ENCODE data around the gene ZFP1.

Gene ZFP1

DNA sequence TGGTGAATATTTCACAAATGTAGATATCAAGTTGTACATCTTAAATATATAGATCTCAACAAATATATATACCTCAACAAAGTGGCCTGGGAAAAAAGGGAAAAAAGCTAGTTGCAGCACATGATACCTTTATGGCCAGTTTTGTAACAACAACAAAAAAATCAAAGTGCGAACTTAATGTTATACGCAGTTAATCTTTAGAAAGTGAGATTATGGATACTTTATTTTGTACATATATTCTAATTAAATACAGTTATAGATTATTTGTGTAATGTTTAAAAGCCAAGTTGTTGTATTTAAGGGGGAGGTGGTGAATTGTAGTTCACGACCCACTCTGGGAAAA, 385 bp upstream of the ZFP1 start:
- DNase-seq (ENCODE audit: low read depth, low spot score) = no peak

DNA sequence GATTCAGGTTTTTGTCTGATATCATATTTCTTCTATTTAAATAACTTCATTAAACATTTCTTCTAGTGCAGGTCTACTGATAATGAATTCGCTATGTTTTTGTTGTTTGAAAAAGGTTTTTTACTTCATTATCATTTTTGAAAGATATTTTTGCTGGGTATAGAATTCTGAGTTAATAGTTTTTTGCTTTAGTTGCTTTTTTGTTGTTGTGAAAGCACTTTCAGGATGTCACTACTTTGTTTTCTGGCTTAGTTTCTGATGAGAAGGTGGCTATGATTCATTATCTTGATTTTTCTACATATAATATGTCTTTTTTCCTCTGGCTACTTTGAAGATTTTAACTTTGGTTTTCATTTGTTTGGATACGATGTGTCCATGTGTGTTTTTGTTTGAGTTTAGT, 3.5 kb downstream of the ZFP1 start:
- no peak for DNase-seq (ENCODE audit: low read depth, low spot score)

DNA sequence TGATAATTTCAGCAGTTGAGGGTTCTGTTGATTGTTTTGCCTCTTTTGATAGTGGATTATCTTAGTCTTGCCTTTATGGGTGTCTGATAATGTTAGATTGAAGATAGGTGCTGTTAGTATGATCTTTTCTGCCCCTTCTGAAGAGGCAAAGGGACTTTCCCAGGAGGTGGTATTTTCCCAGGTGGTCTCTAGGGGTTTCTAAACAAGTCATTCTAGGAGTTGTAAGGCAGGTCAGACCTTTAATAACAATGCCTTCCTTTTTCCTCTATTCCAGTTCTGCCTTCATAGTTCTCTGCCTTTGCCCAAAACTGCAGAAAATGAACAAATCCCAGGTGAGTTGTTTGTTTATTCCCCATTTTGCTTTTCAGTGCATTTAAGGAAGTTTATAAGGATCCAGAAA, 4.3 kb downstream of the ZFP1 start:
- no peak for DNase-seq (ENCODE audit: low read depth, low spot score)

DNA sequence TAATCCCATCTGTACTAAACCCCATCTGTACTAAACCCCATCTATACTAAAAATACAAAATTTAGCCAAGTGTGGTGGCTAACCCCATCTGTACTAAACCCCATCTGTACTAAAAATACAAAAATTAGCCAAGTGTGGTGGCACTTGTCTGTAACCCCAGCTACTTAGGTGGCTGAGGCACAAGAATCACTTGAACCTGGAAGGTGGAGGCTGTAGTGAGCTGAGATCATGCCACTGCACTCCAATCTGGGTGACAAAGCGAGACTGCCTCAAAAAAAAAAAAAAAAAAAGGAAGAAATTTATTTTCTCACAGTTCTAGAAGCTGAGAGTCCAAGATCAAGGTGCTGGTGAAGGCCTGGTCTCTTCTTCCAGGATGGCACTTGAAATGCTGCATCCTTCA, 12.1 kb downstream of the ZFP1 start:
- no peak for DNase-seq (ENCODE audit: low read depth, low spot score)

DNA sequence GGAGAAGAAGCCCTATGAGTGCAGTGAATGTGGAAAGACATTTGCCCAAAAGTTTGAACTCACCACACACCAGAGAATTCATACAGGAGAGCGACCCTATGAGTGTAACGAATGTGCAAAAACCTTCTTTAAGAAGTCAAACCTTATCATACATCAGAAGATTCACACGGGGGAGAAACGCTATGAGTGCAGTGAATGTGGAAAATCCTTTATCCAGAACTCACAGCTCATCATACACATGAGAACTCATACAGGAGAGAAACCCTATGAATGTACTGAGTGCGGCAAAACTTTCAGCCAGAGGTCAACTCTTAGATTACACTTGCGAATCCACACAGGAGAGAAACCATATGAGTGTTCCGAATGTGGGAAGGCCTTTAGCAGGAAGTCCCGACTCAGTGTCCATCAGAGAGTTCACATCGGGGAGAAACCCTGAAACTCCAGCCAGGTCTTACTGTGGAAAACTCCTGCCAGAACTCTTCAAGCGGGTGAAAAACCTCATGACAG, 21.6 kb downstream of the ZFP1 start:
- DNase-seq (ENCODE audit: low read depth, low spot score) = no peak

DNA sequence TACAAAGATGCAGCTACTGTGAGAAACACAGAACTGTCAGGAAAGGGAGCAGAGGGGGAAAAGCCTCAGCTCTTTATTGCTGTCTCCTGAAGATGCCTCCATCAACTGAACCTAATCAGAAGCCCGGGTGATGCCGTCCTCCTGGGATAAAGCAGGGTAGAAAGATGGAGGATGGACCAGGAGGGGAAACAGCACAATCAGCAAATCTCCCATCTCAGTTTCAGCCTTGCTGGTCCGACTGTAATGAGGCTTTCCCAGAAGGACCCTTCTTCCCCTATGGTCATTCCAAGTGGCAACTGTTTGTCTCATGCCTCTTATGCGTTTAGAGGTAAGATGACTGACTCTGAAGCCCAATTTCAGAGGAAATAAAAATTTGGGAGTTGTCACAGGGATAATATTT, 24.3 kb downstream of the ZFP1 start:
- DNase-seq (ENCODE audit: low read depth, low spot score) = no peak

DNA sequence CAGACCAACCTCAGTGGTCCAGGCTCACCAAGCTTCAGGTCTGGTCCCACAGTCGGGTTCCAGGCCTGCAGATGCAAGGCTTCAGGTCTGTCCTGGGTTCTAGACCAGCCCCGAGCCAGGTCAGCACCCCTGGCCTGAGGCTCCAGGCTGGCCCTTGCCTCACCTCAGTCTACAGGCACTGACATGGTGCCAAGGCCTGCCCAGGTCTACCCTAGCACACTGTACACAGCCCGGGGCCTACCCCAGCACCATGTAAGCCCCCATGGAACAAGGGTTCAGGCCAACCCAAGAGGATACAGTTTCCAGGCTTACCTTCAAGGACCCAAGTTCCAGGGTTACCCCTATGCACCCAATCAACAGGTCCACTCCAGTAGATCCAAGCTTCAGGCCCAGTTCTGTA, 26.8 kb downstream of the ZFP1 start:
- DNase-seq (ENCODE audit: low read depth, low spot score) = no peak

DNA sequence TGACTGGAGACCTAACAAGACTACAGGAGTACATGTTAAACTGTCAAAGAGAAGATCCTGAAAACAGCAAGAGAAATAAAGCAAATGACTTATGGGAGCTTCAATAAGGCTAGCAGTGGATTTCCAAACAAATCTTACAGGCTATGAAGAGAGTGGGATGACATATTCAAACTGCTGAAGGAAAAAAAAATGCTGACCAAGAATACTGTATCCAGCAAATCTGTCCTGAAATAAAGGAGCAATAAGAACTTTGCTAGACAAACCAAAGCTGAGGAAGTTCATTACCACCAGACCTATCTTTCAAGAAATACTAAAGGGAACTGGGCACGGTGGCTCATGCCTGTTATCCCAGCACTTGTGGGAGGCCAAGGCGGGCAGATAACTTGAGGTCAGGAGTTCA, 28.6 kb downstream of the ZFP1 start:
- DNase-seq (ENCODE audit: low read depth, low spot score) = no peak

DNA sequence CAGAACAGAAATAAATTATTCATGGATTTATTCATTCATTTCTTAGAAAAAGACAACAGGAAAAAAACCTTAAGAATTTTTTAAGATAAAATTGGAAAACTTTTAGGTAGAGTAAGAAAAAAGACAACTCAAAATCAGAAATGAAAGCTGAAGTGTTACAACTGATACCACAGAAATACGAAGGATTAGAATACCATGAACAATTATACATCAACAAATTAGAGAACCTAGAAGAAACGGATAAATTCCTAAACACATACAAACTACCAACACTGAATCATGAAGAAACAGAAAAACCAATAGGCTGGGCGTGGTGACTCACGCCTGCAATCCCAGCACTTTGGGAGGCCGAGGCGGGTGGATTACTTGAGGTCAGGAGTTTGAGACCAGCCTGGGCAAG, 30.9 kb downstream of the ZFP1 start:
- no peak for DNase-seq (ENCODE audit: low read depth, low spot score)

DNA sequence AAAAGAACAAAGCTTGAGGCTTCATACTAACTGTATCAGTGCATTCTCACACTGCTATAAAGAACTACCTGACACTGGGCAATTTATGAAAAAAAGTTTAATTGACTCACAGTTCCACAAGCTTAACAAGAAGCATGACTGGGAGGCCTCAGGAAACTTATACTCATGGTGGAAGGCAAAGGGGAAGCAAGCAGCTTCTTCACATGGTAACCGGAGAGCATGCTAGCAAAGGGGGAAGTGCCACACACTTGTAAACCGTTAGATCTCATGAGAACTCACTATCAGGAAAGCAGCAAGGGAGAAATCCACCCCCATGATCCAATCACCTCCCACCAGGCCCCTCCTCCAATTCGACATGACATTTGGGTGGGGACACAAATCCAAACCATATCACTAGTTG, 33.3 kb downstream of the ZFP1 start:
- no peak for DNase-seq (ENCODE audit: low read depth, low spot score)

DNA sequence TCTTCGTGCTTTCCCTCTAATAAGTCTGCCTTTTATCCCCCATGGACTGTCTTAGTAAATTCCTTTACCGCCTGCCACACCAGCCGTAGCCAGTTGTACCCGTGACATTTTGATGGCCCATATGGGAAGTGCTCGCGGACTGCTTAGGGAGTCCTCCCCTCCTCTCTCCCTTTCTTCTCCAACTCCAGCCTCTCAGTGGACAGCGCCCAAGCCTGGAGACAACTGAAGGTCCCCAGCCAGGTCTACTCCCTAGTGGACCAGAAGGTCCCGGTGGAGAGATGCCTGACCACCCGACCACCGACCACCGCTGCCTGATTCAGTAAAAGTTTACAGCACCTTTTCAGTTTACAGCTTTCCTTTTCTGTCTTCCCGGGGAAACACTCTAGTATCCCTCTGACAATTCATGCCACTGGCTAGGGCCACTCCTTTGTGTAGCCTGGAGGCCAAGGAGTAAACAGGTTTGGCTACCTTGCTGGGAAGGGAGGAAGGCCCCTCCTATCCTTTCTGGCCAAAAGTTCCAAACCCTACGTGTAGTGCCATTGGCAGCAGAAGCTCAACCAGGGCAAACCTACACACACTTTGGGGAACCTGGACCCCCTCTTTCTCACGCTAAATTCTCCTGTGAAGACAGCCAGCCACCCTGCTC, 40.6 kb downstream of the ZFP1 start:
- no peak for DNase-seq (ENCODE audit: low read depth, low spot score)

DNA sequence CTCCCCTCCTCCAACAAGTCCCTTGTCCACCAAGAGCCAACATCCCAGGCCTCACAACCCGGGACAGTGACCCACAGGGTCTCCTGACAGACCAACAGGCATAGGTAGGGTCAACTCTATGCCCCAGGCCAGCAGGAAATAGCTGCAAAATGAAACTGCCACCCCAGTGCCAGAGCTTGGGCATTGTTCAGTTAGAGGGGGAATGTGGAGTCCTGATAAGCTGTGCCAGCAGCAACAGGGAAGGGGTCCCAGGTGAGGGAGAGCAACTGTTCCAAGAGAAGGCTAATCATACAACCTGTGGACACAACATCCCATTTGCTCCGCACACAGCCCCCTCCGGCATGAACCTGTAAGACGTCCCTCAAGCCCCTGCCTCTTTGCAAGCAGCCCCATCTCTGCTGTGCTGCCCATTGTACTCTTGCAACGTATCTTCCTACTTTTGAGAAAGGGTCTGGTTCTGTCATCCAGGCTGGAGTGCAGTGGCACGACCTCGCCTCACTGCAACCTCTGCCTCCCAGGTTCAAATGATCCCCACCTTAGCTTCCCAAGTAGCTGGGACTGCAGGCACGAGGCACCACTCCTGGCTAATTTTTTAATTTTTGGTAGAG, 41.4 kb downstream of the ZFP1 start:
- no peak for DNase-seq (ENCODE audit: low read depth, low spot score)

DNA sequence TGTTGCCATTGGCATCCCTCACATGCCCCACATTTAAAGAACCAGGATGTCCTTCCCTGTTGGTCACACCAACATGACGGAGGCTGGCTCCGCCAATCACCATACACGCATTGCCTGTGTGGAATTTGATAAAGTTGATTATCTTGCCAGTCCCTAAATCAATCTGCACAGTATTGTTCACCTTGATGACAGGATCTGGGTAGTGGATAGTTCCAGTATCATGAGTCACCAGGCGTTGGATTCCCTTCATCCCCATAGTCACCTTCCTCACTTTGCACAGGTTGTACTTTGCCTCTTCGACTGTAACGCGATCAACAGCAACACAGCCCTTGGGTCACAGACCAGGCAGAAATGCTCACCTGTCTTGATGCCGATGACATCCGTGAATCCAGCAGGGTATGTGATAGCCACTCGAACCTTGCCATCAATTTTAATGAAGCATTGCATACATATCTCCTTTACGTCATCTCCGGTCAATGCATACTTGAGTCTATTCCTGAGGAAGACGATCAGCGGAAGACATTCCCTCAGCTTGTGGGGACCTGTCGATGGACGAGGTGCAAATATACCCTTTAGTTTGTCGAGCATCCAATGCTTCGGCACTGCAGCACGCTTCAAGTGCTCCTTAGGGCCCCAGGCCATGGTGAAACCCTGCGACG, 44.4 kb downstream of the ZFP1 start:
- no peak for DNase-seq (ENCODE audit: low read depth, low spot score)

DNA sequence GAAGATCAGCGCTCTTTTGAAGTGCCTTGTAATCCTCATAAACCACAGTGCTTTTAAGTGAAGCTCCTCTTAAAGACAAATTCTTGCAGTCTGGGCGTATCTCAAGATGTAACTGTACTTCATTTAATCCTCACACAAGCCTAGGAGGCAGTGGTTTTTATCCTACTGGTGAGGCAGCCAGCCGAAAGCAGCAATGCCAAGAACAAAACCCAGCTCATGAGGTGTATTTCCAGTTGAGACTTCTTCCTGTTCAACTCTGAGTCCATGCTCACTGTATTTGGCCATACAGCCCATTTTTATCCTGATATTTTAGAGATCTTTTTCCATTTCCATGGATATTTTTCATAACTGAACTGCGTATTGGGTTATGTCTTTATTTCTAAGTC, 44.9 kb downstream of the ZFP1 start:
- no peak for DNase-seq (ENCODE audit: low read depth, low spot score)

DNA sequence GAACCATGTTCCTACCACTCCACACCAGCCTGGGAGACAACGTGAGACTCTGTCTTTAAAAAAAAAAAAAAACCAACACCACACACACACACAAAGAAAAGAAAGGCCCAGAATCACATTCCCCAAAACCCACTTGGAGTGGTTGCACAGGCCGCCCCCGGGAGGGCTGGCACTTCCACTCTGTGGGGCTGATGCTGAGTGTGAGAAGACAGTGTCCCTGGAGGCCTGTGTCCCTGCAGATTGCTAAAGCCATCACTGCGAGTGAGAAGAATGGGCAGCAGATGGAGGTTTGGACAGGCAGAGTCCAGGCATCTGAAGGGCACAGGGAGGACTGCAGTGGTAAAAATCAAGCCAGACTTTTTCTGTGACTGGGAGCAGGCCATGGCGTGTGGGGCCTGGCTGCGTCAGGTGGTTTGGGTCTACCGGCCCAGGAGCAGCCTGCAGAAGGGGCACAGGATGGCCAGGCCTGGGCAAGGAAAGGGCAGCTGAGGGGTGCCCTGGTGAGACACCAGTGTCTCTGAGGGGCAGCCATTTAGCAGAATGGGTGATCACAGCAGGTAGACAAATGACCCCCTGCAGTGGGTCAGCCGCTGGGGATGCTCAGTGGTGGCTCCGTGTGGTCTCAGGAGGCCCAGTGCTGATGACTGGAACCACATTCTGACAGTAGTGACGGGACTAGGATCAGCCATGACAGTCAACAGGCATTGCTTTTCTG, 45.6 kb downstream of the ZFP1 start:
- DNase-seq (ENCODE audit: low read depth, low spot score) = no peak

DNA sequence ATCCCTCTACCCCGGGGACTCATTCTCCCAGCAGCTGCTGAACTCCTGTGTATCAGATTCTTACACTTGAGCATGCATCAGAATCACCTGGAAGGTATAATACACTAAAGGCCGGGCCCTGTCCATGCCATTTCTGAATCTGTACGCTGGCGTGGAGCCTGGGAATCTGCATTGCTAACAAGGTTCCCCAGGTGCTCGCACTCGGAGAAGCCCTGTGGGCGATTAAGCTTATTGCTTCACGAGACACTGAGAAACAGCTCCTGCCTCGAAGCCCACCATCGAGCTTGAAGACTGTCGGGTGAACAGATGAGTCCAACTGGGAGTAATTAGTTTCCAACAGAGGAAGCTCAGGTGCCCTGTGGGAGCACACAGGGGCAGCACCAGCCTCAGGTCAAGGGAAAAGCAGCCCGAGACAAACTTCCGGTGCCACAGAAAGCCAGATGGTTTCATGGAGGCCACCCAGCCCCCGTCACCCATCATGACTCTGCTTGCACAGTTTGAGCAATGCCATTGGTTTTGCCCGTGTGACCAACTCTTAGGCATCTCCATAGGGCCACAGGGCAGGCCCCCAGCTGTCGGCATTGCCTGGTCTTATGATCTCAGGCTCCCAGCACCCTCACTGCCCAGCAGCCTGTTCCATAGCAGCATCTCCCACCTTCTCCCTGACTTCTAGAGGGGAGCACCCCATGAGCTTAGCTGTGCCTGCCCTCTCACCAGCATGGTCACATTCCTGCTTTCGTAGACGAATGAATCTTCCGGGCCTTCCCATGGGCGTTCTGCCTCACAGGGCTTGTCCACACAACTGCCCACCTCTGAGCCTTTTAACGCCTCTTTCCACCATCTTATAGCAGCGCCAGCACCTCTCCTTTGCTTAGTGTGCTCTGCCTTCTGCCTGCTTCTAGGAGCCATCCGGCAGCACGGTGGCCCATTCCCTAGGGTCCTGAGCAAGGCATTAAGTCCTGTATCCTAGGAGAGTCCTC, 47.8 kb downstream of the ZFP1 start:
- no peak for DNase-seq (ENCODE audit: low read depth, low spot score)

DNA sequence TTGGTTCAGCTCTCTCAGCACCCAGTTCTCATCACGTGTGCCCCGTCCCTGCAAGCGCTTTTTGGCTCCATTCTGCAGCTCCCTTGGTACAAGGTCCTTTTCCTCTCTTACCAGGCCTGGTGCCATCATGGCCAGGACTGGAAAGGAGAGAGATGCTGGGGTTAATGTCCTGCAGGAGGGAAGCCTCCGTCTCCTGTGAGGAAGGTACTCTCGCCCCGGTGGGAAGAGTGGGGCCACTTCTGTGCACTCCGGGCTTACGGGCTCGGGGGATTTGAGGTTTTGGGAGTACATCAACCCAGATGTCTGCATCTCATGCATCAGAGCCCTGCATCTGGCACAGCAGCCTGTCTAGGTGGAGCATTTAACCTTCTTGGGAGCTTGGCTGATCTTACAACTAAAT, 48.5 kb downstream of the ZFP1 start:
- DNase-seq (ENCODE audit: low read depth, low spot score) = no peak

DNA sequence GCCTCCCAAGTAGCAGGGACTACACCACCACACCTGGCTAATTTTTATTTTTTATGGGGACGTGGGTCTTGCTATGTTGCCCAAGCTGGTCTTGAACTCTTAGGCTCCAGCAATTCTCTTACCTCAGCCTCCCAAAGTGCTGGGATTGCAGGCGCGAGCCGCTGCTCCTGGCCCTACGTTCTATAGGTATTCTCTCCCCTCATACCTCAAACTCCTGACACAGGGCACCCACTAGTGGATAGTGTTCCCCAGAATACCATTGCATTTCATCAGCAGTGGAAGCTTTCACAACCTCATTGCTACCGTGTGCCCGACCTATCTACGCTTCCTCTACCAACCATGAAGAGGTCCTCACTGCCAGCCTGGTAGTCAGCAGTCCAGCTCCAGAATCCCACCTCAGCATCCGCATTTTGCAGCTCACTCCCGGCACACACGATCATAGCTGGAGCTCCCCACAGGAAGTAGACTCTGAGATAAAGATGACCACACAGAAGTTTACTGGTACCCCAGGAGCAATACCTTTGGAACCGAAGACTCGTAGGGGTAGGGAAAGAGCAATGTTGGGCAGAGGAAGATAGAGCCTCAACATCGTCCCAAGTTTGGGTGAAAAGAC, 49.3 kb downstream of the ZFP1 start:
- no peak for DNase-seq (ENCODE audit: low read depth, low spot score)

DNA sequence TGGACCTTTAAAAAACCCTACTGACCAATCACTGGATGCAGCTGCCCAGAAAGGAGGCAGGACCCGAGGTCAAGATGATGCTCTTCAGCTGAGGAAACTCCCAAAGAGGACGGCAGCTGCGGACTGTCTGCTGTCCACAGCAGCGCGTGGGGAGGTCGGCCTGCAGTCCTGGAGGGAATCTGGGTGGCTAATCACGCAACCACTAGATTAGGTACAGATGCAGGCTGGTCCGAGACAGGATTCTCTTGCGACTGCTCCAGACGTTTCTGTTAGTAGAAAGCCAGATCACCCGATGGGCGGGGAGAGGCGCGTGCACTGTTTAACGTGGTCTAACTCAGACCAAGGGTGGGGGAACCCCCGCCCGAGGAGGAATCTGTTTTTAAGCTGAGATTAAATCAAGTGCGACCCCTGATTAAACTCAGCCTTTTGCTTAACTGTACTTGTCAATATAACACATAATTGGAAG, 49.8 kb downstream of the ZFP1 start:
- DNase-seq (ENCODE audit: low read depth, low spot score) = no peak

DNA sequence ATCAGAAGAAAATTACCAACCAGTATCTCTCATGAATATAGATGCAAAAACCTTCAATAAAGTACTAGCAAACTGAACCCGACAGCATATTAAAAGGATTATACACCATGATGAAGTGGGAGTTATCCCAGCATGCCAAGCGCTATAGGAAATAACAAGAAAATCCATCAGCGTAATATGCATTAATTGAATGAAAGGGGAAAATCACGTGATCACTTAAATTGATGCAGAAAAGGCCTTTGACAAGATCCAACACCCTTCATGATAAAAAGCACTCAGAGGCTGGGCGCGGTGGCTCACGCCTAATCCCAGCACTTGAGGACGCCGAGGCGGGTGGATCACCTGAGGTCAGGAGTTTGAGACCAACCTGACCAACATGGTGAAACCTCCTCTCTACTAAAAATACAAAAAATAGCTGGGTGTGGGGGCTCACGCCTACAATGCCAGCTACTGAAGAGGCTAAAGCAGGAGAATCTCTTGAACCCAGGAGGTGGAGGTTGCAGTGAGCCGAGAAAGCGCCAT, 53.8 kb downstream of the ZFP1 start:
- DNase-seq (ENCODE audit: low read depth, low spot score) = no peak

DNA sequence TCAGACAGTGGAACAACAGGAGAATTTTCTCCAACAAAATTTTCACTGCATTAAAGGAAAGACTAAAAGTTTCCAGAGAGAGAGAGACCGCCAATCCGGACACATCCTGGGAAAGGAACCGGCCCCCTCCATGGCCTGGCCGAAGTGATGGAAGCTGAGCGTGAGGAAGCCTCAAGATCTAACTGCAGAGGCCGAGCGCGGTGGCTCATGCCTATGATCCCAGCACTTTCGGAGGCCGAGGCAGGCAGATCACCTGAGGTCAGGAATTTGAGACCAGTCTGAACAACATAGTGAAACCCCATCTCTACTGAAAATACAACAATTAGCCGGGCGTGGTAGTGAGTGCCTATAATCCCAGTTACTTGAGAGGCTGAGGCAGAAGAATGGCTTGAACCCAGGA, 54.8 kb downstream of the ZFP1 start:
- DNase-seq (ENCODE audit: low read depth, low spot score) = no peak

Measured in brain pericyte (primary cell).